ENCODE measurements around the gene ASH1L.
"Not testable (repeated sequence)": the region's sequence is repeated elsewhere in the genome, so short reads cannot be mapped to it uniquely, and the experiment has no call there.

The ASH1L gene

DNA sequence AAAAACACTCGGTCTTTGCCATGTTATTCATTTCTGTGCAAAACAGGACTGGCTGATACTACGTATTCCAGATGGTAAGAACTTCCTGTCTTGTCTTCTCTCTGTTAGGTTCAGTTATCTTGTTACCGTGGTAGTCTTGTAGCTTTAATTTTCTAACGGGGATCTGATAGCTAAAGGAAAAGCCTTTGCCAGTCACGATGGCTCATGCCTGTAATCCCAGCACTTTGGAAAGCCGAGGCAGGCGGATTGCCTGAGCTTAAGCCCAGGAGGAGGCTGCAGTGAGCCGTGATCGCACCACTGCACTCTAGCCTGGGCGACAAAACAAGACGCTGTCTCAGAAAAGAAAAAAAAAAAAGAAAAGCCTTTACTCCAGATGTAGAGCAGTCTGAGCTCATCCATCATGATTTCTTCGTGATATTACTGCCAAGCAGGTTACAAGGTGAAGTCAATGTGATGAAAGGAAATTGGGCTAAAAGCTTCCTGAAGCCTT, 36.3 kb upstream of the ASH1L start:
- DNase-seq (ENCODE audit: low read depth) = peak; percentile 48
- TF ChIP-seq, protein P1, sequence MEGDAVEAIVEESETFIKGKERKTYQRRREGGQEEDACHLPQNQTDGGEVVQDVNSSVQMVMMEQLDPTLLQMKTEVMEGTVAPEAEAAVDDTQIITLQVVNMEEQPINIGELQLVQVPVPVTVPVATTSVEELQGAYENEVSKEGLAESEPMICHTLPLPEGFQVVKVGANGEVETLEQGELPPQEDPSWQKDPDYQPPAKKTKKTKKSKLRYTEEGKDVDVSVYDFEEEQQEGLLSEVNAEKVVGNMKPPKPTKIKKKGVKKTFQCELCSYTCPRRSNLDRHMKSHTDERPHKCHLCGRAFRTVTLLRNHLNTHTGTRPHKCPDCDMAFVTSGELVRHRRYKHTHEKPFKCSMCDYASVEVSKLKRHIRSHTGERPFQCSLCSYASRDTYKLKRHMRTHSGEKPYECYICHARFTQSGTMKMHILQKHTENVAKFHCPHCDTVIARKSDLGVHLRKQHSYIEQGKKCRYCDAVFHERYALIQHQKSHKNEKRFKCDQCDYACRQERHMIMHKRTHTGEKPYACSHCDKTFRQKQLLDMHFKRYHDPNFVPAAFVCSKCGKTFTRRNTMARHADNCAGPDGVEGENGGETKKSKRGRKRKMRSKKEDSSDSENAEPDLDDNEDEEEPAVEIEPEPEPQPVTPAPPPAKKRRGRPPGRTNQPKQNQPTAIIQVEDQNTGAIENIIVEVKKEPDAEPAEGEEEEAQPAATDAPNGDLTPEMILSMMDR (conservative IDR thresholded peaks at IDR 0.05; ENCODE audit: low read length) = peak; percentile 30
- H3K4me3 ChIP-seq (ENCODE audit: low read length) = peak overlapping the region; percentile 14

DNA sequence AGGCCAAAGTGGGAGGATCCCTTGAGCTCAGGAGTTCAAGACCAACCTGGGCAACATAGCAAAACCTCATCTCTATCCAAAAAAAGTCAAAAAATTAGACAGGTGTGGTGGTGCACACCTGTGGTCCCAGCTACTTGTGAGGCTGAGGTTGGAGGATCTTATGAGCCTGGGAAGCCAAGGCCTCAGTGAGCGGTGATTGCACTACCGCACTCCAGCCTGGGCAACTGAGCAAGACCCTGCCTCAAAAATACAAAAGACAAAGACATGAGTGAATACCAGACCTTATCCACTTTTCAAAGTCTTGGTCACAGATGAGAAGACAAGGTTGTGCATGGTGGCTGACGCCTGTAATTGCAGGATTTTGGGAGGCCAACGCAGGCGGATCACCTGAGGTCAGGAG, 34.3 kb upstream of the ASH1L start:
- TF ChIP-seq, protein P1 (conservative IDR thresholded peaks at IDR 0.05; ENCODE audit: low read length) = no peak
- no peak for DNase-seq (ENCODE audit: low read depth)
- H3K4me3 ChIP-seq (ENCODE audit: low read length) = no peak overlapping the region

DNA sequence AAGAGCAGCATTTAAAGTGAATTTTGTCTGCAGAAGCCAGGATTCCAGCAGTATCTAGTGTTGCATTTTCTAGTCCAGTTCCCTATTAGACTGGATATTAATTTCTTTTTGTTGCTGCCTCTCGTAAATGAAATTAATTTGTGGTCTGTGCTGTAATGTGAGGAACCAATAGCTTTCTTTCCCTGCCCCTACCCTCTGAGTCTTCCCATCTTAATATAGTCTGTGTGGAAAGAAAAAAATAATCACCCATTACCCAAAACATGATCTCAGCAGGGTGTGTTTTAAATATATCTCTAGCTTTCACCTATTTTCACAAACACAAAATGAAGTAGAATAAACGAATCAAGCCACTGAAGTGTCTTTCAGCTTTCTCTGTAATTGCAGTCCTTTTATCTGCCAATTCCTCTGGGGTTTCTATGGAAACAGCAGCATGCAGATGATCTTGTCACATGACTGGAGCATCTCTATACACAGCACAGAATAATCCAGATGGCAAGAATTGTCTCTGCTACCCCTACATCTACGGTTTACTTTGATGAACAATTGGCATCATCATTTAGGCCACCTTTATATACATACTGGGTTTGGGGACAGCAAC, 33.4 kb upstream of the ASH1L start:
- H3K4me3 ChIP-seq (ENCODE audit: low read length); DNase-seq (ENCODE audit: low read depth): not testable (repeated sequence)

DNA sequence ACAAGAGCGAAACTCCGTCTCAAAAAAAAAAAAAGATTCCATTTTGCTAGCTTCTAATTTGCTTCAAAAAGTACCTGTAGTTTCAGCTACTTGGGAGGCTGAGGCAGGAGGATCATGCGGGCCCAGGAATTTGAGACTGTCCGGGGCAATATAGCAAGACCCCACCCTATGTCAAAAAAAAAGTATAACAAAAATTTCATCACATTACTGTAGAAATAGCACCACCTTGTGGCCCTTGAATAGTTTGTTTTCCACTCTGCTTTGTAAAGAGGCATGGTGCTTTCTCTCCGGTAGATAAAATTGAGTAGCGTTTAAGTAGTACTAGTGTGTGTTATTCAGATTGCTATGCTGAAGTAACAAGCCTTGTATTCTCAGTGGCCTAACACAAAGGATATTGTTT, 29.2 kb upstream of the ASH1L start:
- DNase-seq (ENCODE audit: low read depth) = peak; percentile 71
- TF ChIP-seq, protein P1 (conservative IDR thresholded peaks at IDR 0.05; ENCODE audit: low read length) = peak; percentile 63
- H3K4me3 ChIP-seq (ENCODE audit: low read length) = no peak overlapping the region

DNA sequence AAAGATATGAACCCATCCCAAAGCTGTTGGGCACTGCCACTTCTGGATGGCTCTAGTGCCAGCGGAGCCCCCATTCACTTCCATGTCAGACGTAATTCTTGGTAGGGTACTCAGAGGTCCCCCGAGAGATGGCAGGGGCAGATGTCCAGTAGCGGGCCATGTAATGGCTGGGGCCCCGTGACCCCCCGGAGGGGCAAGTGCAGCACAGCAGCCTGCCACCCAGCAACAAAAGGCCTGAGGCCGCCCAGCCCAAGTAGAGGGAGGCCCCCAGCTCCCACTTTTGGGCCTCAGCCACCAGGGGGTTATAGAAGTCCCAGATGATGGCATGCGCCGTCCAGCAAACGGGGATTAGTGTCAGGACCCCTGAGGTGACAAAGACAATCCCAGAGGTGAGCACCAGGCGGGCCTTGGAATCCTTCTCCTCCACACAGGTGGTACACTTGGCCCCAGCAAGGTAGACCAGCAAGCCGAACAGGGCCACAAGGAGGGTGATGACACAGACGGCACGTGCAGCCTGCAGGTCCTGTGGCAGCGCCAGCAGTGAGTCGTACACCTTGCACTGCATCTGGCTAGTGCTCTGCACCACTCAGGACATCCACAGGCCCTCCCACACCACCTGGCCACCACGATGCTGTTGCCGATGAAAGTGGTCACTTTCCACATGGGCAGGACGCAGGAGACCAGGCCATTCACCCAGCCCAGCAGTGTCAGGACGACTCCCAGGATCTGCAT, 28.1 kb upstream of the ASH1L start:
- not testable (repeated sequence) for H3K4me3 ChIP-seq (ENCODE audit: low read length); DNase-seq (ENCODE audit: low read depth)

DNA sequence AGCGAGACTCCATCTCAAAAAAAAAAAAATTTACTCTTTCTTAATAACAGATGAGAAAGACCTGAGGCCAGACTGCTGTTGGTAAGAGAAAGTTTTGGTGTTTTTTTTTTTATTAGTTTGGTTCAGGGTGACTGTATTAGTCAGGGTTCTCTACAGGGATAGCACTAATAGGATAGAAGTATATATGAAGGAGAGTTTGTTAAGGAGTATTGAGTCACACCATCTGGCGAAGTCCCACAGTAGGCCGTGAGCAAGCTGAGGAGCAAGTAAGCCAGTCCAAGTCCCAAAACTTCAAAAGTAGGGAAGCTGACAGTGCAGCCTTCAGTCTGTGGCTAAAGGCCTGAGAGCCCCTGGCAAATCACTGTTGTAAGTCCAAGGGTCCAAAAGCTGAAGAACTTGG, 26.7 kb upstream of the ASH1L start:
- H3K4me3 ChIP-seq (ENCODE audit: low read length) = not testable (repeated sequence)
- DNase-seq (ENCODE audit: low read depth) = peak; percentile 2

DNA sequence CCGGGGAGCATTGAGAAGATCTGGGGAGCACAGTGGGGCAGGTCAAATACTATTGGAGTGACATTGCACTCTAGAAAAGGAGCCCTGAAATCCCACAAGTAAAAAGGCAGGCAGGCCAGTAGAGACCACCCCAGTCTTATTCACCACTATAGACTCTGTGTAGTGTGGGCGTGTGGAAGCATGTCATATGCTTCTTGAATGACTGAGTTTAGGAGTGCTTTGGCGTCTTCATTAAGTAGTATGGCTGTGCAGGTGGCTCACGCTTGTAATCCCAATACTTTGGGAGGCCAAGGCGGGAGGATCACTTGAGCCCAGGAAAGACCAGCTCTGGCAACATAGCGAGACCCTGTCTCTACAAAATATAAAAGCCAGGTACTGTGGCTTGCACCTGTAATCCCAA, 21.2 kb upstream of the ASH1L start:
- DNase-seq (ENCODE audit: low read depth) = not testable (repeated sequence)

DNA sequence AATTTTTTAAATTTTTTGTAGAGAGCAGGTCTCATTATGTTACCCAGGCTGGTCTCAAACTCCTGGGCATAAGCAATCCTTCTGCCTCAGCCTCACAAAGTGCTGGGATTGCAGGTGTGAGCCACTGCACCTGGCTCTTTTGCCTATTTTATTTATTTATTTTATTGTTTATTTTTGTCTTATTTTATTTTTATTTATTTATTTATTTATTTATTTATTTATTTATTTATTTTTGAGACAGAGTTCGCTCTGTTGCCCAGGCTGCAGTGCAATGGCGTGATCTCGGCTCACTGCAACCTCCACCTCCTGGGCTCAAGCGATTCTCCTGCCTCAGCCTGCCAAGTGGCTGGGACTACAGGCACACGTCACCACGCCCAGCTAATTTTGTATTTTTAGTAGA, 13.0 kb upstream of the ASH1L start:
- DNase-seq (ENCODE audit: low read depth); H3K4me3 ChIP-seq (ENCODE audit: low read length): not testable (repeated sequence)

More for the DNA sequence above, 21.2 kb upstream of the ASH1L start:
- not testable (repeated sequence) for H3K4me3 ChIP-seq (ENCODE audit: low read length)

DNA sequence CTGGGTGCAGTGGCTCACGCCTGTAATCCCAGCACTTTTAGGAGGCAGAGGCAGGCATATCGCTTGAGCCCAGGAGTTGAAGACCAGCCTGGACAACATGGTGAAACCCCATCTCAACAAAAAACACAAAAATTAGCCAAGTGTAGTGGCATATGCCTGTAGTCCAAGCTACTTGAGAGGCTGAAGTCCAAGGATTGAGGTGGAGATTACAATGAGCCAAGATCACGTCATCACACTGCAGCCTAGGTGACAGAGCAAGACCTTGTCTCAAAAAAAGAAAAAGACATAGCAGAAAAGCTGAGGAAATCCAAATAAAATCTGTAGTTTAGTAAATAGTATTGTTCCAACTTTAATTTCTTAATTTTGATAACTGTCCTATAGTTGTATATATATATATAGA, 11.5 kb upstream of the ASH1L start:
- no peak overlapping the region for H3K4me3 ChIP-seq (ENCODE audit: low read length)
- DNase-seq (ENCODE audit: low read depth) = no peak
- TF ChIP-seq, protein P1 (conservative IDR thresholded peaks at IDR 0.05; ENCODE audit: low read length) = no peak

DNA sequence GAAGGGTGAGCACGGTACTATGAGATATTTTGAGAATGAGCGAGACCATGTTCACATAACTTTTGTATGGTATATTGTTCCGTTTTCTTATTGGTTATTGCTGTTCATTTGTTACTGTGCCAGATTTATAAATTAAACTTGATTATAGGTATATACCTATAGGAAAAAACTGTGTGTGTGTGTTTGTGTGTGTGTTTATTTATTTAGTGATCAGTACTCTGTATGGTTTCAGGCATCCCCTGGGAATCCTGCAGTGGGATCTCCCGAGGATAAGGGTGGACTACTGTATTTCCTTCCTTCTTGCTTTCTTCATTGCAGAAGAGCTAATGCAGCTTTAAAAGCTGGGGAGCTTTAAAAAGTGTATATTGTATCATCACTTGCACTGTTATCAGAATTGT, 8.0 kb upstream of the ASH1L start:
- no peak overlapping the region for H3K4me3 ChIP-seq (ENCODE audit: low read length)
- no peak for DNase-seq (ENCODE audit: low read depth)
- TF ChIP-seq, protein P1 (conservative IDR thresholded peaks at IDR 0.05; ENCODE audit: low read length) = no peak

All from AG10803 (cell line).